Endometrial microvascular endothelial cells (primary cell): ENCODE results near the gene EHD3. TPM values are rescaled to one million over a fixed set of nuclear protein-coding genes. Genes with fewer than 3 reads are reported as not detected.

Source experiments
- in situ Hi-C: cut with HindIII; loops from 2 replicates; pipeline ENCODE4 v1.10.0; 2017; ENCODE audit warnings: low sequenced_read_pairs, low pct_unique_long_range_greater_than_20kb; ENCODE audit errors: inconsistent ontology term
- total RNA-seq: library from RNA; depleted of rRNA; stranded (reverse); fragments of >200 nt; gene quantifications from one replicate; pipeline ENCODE4 v1.2.3, GENCODE V29; 2015; ENCODE audit errors: inconsistent ontology term

The EHD3 gene
- total RNA-seq, 1 donor from 2014 or later, result 3.1 TPM

GRCh38 chr2:31233231-31233630, 721 bp upstream of the EHD3 start:
- in situ Hi-C loops, result no loop called here

- in situ Hi-C loops, result no loop called here
These were observed 941 bp downstream of the EHD3 start for GRCh38 chr2:31234683-31235503.

DNA sequence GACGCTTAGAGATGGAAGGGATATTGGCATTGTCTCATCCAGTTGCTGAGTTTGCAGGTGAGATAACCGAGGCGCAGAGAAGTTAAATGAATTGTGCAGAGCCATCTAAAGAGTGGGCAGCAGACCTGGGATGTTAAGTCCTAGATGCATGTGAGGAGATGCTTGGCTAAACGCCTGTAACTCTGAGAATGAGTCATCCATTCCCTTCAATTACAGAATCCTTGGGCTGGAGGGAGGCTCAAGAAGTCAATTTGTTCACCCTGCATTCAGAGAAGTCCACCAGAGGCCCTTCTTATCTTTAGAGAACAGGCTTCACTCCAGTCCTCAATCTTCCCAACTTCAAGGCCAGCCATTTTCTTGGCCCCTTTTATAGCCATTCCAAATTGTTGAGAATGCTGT, 1.6 kb downstream of the EHD3 start:
- in situ Hi-C loops, result no loop called here

GRCh38 chr2:31236433-31237205, 2.7 kb downstream of the EHD3 start:
- in situ Hi-C loops, result no loop called here

- in situ Hi-C loops, result no loop called here
These were observed 3.5 kb downstream of the EHD3 start for GRCh38 chr2:31237348-31238017.

DNA sequence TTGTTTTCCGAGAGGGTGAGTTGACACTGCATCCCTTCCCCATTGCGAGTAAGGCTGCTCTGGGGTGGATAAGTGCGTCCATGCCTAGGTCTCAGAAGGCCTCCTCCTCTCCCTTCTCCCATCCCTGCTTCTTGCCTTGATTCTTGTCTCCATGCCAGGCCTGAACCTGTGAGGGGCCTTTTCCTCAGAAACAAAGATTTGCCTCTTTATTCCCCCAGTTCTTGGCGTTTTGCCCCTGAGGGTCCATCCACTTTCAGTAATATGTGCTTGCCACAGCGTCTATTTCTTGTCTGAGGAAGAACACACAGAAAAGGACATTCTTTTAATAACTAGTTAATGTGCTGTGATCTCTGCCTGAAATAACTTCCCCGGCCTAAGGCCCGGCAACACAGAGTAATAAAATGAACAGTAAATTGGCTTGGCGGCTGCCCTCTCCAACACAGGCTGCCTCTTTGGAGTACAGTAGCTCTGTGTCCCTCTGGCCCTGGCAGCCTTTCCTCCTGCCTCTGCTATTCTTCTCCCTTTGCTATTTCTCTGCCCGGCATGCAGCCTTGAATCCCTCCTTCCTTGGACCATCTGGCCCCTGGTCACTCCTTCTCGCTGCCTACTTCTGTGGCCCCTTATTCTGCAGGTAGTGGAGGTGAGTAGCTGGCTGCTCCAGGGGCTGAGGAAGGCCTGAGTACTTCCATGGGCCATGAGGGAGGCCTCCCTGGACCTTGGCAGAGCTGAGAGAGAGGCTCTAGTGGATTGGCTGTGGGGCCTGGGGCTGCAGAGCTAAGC, 4.4 kb downstream of the EHD3 start:
- in situ Hi-C loops, result no loop called here

GRCh38 chr2:31238906-31239592, 5.1 kb downstream of the EHD3 start:
- in situ Hi-C loops, result no loop called here

DNA sequence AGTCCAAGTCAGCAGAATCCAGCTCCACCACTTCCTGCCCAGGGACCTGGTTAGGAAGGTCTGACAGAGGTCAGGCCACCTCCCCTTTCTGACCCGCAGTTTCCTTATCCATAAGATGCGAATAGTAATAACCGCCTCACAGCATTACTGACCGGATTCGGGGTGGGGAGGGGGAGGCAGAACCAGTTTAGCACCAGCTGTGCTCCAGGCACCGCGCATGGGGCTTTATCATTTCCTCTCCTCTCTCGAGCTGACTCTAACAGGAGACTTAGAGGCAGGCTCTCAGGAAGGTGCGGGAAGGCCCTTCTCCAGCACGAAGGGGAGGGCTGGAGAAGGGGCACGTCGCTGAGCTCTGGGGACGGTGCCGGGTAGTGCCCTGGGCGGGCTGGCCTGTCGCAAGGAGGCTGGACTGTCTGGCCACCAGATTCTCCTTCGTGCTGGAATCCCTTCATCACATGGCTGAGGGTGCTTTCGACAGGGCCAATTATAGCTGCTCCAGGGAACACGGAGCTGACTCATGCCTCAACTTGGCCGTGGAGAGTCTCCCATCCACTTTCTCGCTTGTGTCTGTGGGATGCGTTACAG, 5.7 kb downstream of the EHD3 start:
- in situ Hi-C loops, result no loop called here

- in situ Hi-C loops, result no loop called here
These were observed 6.7 kb downstream of the EHD3 start for GRCh38 chr2:31240381-31241365.

DNA sequence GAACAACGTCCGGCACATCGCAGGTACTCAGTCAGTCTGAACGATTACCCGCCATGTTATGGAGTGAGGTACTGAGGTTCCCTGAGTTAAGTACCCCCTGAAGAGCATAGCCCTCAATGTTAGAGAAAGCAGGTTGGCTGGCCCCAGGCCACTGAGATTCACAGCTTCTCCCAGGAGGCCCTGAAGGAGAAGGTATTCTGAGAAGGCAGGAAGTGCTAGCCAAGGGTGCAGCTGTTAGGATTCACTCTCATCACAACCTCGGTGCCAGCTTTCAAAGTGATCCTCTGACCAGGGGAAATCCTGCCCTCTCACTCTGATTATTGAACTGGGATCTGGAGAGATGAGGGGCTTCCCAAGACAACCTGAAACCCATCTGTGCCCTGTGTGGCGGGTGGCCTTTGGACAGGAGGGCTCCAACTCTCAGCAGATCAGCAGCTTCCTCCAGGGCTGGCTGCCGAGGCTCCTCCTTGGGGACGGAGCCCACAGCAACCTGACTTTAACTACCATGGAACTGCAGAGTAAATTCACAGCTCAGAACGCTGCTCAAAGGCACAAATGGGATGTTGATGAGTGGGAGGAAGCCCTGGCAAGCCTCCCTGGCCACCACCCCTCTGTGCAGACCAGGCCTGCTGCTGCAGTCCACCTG, 7.8 kb downstream of the EHD3 start:
- in situ Hi-C loops, result no loop called here

DNA sequence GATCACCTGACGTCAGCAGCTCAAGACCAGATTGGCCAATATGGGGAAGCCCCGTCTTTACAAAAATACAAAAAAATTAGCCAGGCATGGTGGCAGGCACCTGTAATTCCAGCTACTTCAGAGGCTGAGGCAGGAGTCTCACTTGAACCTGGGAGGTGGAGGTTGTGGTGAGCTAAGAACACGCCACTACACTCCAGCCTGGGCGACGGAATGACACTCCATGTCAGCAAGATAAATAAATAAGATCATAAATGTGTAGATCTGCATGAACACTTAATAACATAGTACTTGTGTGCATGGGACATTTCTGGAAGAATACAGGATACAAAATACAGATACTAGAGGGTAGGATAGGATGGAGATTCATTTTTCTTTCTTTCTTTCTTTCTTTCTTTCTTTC, 9.1 kb downstream of the EHD3 start:
- in situ Hi-C loops, result no loop called here

- in situ Hi-C loops, result no loop called here
These were observed 10.1 kb downstream of the EHD3 start for GRCh38 chr2:31244101-31244500.

GRCh38 chr2:31246184-31246852, 12.4 kb downstream of the EHD3 start:
- in situ Hi-C loops, result no loop called here

- in situ Hi-C loops, result no loop called here
These were observed 13.8 kb downstream of the EHD3 start for GRCh38 chr2:31247711-31248110.

DNA sequence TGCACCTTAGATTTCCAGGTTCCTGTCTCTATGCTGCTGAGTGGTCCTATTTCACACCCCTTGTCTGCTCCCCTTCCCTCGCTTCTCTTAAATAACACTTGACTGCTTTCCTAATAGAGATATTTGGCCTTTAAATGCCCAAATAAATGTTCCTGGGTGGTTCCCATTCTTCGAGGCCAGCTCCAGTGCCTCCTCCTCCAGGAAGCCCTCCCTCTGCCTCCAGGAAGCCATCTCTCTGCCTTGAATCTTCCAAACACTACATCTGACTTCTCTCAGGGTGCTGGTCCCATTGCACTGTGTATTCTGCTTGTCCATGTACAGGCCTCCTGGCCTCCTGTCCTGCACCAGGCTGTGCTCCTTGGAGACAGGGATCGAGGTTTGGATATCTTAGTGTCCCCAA, 14.2 kb downstream of the EHD3 start:
- in situ Hi-C loops, result no loop called here

- in situ Hi-C loops, result no loop called here
These were observed 15.2 kb downstream of the EHD3 start for GRCh38 chr2:31249009-31249690.
